HG03025 (cell line): ENCODE results near the gene STK31.
"Not testable (repeated sequence)": the region's sequence is repeated elsewhere in the genome, so short reads cannot be mapped to it uniquely, and the experiment has no call there.

Experiments used
- ATAC-seq: cut with Tn5 transposase; IDR thresholded peaks from one replicate; pipeline ENCODE4 v1.9.1; 2021; ENCODE audit warnings: mild to moderate bottlenecking, moderate library complexity; ENCODE audit not compliant: unreplicated experiment, low FRiP score

The STK31 gene, protein sequence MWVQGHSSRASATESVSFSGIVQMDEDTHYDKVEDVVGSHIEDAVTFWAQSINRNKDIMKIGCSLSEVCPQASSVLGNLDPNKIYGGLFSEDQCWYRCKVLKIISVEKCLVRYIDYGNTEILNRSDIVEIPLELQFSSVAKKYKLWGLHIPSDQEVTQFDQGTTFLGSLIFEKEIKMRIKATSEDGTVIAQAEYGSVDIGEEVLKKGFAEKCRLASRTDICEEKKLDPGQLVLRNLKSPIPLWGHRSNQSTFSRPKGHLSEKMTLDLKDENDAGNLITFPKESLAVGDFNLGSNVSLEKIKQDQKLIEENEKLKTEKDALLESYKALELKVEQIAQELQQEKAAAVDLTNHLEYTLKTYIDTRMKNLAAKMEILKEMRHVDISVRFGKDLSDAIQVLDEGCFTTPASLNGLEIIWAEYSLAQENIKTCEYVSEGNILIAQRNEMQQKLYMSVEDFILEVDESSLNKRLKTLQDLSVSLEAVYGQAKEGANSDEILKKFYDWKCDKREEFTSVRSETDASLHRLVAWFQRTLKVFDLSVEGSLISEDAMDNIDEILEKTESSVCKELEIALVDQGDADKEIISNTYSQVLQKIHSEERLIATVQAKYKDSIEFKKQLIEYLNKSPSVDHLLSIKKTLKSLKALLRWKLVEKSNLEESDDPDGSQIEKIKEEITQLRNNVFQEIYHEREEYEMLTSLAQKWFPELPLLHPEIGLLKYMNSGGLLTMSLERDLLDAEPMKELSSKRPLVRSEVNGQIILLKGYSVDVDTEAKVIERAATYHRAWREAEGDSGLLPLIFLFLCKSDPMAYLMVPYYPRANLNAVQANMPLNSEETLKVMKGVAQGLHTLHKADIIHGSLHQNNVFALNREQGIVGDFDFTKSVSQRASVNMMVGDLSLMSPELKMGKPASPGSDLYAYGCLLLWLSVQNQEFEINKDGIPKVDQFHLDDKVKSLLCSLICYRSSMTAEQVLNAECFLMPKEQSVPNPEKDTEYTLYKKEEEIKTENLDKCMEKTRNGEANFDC

DNA sequence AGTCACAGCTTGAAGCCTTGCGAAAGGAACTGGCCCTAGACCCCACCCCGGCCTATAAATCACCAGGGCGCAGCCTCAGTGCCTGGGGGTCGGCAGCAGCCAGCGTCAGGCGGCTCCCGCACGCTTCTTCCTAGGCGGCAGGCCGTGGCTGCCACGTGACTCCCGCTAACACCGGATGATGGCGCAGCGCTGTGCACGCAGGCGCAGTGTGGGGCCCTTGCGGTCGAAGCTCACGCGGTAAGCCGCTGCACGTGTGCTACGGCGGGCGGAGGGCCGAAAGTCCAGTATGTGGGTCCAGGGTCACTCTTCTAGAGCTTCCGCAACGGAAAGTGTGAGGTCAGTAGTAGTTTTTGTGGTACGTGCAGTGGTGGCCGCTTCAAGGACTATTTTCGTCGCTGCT lies at the start of gene STK31:
TSS of gene STK31 (plus strand) at position 220 of the 400 bp plus-strand sequence. CDS start at position 287, 67 bp downstream.
- ATAC-seq = no peak

DNA sequence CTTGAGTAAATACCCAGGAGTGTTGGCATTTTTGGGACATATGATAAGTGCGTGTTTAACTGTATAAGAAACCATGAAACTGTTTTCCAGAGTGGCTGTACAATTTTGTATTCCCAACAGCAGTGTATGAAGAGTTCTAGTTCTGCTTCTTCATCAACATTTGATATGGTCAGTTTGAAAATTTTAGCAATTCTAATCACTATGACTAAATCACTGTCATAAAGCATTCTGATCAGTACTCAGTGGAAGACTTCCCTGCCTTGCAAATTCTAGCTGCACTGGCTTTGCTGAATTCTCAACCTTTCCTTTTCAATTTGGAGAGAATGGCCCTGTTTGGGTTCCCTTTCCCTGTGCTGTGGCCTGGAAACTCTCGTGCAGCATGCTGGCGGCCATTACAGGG lies 48.6 kb upstream of the STK31 start:
- ATAC-seq = no peak

DNA sequence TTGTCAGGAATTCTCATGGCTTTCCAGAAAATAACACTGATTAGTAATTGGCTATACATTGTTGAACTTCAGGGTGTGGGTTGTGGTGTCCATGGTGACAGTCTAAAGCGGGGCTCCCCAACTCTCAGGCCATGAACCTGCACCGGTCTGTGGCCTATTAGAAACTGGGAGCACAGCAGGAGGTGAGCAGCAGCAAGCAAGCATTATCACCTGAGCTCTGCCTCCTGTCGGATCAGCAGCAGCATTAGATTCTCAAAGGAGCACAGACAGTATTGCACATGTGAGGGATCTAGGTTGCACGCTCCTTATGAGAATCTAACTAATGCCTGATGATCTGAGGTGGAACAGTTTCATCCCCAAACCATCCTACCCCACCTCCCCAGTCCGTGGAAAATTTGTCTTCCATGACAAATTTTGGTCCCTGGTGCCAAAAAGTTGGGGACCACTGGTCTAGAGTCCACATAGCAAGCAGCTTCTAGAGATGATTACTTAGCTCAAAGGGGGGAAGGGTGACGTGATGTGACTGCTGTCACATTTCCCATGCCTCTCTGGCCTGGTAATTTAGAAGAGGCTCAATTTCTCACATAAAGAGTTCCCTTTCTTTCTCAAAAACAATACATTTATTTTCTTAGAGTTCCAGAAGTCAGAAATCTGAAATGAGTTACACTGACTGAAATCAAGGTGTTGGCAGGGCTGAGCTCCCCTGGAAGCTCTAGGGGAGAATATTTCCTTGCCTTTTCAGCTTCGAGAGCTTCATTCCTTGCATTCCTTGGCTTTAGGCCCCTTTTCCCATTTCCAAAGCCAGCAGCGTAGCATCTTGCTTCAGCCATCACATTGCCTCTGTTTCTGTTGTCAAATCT lies 47.7 kb upstream of the STK31 start:
- no peak for ATAC-seq

DNA sequence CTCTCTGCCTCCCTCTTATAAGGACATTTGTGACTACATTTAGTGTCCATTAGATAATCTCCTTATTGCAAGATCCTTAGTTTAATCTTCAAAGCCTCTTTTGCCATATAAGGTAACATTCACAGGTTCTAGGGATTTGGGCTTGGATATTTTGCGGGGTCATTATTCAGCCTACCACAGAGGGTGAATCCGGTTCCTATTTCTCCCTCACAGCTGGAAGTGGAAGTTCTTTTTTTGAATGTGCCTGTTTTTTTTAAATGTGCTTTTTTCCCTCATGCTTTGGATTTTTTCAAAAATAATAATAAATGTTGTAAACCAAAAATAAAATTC lies 47.1 kb upstream of the STK31 start:
- no peak for ATAC-seq

DNA sequence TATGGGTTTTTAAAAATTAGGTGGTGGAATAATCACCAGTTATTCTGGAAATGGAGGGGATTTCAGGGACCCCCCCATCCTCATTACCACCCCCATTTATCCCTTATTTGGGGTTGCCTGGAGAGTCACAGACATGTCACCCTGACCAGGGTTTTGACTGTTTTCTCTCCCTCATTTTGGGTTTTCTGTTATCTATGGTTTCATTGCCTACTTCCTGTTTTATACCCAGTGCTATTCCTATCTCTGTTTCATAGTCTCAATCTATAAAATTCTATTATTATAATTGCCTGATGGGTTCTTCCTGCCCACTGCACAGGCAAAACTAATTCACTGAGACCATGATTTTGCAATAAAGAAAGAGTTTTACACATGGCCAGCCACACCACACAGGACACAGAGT lies 45.9 kb upstream of the STK31 start:
- no peak for ATAC-seq

DNA sequence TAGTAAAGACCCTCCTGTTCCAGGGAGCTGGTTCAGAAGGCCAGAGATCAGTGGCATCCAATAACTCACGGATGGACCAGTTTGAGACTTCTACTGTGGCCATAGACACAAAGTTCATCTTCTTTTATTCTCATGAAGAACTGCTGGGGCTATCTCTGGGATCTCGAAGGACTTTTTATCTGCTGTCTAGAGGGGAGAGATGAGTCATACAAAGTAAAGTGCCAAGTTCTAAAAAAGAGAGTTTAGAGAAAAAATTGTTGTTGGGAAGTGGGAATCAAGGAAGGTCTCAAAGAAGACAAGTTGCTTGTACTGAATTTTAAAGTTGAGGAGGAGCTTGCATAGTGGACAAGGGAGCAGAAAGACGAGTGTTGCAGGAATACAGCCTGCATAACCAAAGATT lies 38.0 kb upstream of the STK31 start:
- no peak for ATAC-seq

DNA sequence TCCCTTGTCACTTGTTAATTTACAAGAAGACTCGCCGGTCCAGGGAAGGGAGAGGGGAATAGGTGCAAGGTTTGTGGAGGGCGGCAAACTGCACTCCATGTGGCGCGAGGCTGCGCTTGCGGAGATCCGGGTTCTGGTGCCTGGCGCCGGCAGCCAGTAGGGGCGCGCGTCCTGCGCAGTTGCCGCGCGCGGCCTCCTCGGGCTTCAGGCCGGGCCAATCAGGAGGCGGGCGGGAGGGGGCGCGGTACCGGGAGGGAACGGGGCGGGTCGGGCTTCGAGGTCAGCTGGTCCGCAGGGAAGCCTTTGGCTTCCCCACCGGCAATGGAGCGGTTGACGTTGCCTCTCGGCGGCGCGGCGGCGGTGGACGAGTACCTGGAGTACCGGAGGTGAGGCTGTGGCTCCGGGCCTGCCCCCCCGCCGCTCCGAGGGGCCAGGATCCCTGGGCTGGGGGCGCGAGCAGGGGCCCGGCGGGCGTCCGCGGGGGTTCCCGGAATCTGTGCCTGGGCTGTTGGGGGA lies 30.1 kb upstream of the STK31 start, which contains the start of gene FAM221A:
TSS of gene FAM221A (plus strand) at position 302 of the 516 bp plus-strand sequence. CDS start at position 322, 20 bp downstream.
- peak; percentile 96 for ATAC-seq

DNA sequence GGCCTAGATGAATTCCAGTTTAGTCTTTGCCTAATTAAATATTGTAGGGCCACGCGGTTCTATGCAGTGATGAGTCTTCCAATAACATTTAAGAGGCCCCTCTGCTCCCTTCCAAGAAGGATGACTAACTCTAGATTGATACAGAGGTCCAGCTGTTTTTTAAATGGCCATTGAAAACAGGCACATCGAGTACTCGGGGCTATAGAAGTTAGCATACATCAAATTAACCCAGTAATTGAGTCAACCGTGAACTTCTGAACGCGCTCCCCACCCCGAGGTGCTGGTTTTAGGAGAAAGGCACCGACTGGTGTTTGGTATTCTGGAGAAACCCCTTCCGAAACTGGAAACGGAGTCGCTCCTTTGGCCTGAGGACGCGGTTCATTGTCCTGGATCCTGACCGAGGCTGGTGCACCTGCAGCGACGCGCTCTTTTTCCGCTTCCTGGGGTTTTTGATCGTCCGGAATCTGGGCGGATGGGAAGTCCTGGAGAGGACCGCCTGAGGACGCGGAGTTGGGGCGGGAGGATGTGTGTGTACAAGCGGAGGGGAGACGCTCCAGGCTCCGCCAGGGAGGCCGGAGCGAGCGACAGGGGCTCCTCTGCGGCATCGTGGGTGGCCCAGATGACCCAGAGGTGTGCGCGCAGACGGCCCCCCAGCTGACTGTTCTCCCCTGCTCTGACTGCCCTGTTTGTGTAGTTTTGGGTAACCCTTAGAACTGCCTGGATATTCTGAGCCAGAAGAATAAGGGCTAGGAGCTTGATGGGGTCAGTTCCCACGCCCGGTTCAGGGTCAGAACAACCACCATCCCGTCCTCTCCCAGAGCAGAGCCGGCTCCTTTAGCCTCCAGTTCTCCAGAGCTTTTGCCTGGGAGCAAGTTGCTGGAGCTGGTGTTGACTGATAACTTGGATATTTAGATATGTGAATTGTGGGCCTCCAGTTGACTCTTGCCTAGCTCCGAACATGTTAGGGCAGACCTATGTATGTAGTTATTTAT lies 29.3 kb upstream of the STK31 start:
- ATAC-seq = peak; percentile 39

DNA sequence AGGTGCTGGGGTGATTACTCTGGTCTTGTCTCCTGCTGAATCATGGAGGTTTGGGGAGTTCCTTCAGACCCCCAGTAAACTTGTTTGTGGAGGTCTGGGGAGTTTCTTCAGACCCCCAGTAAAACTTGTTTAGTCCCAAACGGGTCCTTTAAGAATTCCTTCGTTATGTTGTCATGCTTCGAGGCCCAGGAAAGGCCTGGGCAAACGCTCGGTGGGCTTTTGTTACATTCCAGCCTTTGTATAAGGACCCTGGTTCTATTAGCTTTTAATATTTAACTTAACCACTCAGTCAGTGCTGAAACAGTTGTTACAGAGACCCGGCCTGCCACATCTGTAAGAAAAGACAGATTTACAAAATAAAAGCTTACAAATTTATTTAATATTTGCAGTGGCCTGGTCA lies 26.0 kb upstream of the STK31 start:
- ATAC-seq = not testable (repeated sequence)

DNA sequence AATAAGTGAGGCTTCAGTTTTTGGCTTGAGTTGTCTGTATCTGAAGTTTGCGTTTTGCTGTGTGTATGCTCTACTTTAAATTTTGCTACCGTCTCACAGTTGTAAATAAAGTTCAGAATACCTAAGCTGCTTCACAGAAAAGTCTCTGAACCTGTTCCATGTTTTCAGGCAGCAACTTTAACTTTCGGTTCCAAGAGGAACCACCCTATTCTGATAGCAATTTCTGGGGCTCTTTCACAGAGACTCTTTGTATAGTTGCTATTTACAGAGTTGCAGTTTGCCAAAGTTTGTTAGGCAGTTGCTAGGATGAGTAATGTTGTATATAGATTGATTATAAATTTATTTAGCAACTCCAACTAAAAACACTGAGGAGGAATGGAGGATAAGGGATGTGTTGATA lies 24.3 kb upstream of the STK31 start:
- no peak for ATAC-seq

DNA sequence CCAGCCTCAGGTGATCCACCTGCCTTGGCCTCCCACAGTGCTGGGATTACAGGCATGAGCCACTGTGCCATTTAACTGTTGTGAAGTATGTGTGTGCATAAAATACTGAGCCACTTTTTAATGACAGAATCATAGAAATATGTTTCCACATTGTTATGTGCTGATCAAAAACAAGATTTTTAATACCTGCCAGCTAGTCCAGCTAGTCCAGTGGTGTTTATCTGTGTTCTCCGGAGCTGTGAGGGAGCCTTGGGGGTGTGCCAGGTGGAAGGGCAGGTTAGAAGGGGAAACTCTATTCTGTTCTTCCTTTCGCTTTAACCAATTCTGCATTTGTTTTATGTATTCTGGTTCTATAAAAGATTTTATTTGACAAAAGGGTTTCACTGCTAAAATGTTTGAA lies 23.0 kb upstream of the STK31 start:
- no peak for ATAC-seq

DNA sequence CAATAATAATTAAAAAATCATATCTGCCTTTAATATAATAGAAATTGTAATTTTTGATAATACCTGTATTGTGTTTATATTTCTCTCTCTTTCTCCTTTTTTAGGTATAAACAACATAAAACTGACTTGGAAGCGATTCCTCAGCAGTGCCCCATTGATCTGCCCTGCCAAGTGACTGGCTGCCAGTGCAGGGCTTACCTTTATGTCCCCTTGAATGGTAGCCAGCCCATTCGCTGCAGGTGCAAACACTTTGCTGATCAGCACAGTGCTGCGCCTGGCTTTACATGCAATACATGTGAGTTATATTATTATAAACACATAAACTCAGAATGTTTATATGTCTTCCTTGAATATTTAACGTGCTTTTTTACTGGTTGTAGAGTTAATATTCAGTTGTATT lies 20.9 kb upstream of the STK31 start:
- no peak for ATAC-seq

DNA sequence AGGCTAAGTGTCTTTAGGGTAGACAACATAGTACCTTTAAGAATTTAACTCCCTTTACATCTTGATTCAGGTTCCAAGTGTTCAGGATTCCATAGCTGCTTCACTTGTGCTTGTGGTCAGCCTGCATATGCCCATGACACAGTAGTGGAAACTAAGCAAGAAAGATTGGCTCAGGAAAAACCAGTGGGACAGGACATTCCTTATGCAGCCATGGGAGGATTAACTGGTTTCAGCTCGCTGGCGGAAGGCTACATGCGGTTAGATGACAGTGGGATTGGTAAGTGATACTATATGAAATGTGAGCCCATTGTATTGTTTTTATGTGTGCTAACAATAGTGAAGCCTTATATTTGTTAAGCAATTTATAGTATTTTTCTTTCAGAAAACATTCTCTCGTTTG lies 18.7 kb upstream of the STK31 start:
- ATAC-seq = no peak

DNA sequence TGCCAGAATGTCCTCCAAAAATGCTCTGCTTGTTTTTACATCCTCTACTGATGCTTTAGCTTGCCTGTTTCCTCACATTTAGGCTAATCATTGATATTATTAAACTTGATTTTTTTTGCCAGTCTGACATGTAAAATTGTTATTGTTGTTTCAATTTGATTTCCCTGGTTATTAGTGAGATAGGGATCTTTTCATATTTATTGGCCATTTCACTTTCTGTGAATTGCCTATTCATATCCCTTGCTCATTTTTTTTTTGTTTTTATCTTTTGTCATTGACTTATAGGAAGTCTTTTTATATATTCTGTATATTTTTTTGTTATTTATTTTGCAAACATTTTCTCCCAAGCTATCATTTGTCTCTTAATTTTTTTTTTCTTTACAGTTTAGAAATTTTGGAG lies 16.8 kb upstream of the STK31 start:
- ATAC-seq = no peak

DNA sequence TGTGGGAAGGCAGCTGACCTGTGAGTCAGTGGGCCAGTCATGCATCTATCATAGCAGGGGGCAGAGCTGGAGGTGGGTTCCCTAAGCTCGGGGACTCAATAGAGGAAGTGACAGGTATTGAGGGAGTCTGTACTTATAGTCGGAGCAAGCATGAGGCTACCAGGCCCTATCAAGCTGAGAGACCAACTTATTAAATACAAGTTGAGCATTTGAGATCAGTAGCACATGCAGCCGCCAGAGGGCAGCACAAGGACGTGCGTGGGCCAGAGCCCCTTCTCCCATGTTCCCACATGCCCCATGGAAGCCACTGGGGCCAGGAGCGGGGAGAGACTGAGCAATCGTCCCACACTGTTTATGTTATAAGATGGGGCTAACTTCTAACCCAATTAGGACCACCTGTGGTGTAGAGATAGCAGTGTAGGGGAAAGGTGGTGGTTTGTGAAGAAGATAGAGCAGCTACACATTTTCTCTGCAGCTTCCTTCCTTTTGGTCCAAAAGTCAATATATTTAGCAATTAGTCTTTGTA lies 13.0 kb upstream of the STK31 start:
- no peak for ATAC-seq

DNA sequence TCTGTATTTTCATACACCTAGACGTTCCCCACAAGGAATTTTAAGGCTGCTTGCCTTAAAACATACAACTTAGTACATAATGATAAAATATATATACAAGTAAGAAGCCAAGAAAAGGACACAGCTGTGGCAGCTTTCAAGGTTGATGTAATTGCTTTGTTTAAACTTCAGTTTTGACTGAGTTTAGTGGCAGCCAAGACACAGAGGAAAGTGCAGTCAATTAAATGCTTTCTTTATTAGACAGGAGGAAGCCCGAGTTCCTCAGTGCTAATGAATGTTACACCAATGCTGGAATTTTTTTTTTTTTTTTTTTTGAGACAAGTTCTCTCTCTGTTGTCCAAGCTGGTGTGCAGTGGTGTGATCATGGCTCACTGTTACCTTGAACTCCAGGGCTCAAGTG lies 11.2 kb upstream of the STK31 start:
- no peak for ATAC-seq

DNA sequence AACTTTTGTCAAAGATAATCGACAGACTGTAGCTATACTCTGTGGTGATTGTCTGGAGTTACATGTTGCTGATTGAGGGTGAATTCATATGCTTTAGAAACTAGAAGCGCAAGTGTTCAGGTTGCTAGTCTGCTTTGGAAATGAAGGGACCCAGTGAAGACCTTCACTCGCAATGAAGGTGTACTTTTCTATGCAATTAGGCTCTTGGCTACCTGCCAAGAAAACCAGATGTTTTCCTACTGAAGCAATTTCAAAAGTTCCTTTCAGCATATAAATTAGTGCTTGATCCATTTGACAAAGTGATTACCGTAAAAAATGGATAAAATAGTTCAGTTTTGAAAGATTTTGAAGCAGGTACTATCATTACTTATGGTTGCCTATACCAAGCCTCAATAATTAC lies 10.0 kb upstream of the STK31 start:
- no peak for ATAC-seq

DNA sequence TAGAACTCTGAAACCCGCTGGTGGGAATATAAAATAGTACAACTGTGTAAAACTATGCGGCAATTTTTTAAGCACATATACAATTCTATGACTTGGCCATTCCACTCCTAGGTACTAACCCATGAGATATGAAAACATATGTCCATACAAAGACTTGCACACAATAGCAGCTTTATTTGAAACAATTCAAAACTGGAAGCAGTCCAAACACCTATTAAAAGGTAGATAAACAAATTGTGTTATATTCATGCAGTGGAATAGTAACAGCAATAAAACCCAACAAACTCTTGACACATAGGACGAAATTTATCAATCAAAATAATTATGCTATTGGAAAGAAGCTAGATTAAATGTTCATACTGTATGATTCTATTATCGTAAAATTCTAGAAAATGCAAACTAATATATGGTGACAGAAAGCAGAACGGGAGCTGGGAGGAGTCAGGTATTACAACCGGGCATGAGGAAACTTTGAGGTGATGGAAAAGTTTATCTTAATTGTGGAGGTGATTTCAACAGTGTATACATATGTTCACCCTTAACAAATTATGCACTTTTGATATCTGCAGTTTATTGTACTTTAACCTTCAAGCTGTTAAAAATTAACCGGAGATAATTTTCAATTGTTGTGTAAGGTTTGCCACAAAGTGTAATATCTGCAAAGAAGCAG lies 803 bp upstream of the STK31 start:
- ATAC-seq = no peak
